GM23338 (cell line): Measurements from ENCODE around the gene ZNF143.

Source experiments
- CREB1 ChIP-seq: fragments of 250-450 bp; sonication (Bioruptor Pico); IDR thresholded peaks from 2 replicates; pipeline ENCODE4 v1.5.0; 2020; ENCODE audit warnings: low read depth, mild to moderate bottlenecking, moderate library complexity
- EZH2 ChIP-seq: fragments of 200-600 bp; sonication (generic); IDR thresholded peaks from one replicate; pipeline ENCODE4 v1.8.0; 2017; ENCODE audit warnings: antibody characterized with exemption, mild to moderate bottlenecking, low read depth; ENCODE audit not compliant: unreplicated experiment
- EZH2phosphoT487 ChIP-seq: fragments of 200-600 bp; sonication (generic); IDR thresholded peaks from one replicate; pipeline ENCODE4 v1.8.1; 2018; ENCODE audit warnings: antibody characterized with exemption; ENCODE audit not compliant: unreplicated experiment
- JUNB ChIP-seq: IDR thresholded peaks from one replicate; pipeline ENCODE4 v1.6.1; 2016; ENCODE audit warnings: antibody characterized with exemption; ENCODE audit not compliant: unreplicated experiment
- POLR2AphosphoS5 ChIP-seq: IDR thresholded peaks from 2 replicates; pipeline ENCODE4 v1.6.1; 2016; ENCODE audit warnings: antibody characterized with exemption, low read depth
- STAT1 ChIP-seq: IDR thresholded peaks from one replicate; pipeline ENCODE4 v1.6.1; 2016; ENCODE audit warnings: antibody characterized with exemption; ENCODE audit not compliant: unreplicated experiment
- TF ChIP-seq, protein P1 (sequence below), 2 experiments: fragments of 200-600 bp in 1 of 2; sonication (generic) in 1 of 2; conservative IDR thresholded peaks; 2 replicates each; pipeline versions ENCODE4 v1.5.1 to v1.6.1; 2016 to 2017; ENCODE audit warnings: antibody characterized with exemption in 2 of 2, low read depth in 2 of 2, mild to moderate bottlenecking in 2 of 2, moderate library complexity in 1 of 2
- TF ChIP-seq, protein P2 (sequence below): IDR thresholded peaks from one replicate; pipeline ENCODE4 v1.6.1; 2018; ENCODE audit warnings: antibody characterized with exemption; ENCODE audit not compliant: unreplicated experiment
- TF ChIP-seq, protein P3 (sequence below): IDR thresholded peaks from 2 replicates; pipeline ENCODE4 v1.6.1; 2016; ENCODE audit warnings: antibody characterized with exemption

DNA sequence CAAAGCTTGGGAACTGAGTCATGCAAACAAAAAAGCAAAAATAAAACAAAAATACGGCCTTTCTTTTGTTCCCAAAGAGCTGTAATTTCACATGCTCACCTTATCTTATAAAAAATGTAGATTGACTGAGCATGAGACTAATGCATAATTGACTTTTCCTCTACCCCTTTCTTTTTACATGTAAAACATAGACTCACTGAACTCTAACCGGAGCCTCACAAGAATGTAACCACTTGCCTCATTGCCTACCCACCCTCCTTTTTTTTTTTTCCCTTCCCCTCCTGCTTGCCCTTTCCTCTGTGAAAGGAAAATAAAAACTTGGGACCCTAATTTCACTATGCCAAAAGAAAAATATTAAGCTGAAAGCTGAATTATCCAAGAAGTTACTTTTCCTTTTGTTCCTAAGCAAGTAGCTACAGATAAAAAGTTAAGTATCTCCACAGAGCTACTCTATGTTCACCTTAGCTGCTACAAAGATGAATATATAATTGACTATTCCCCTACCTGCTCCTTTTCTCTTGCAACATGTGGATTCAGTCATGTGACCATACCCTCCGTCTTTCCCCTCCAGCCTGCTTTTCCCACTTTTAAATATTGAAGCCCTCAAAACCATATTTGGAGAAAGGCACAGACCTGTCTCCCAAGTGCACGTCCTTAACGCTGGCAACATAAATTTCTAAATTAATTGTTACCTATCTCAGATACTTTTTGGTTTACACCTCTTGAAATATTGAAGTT lies 73.1 kb downstream of the ZNF143 start:
- TF ChIP-seq, protein P1, sequence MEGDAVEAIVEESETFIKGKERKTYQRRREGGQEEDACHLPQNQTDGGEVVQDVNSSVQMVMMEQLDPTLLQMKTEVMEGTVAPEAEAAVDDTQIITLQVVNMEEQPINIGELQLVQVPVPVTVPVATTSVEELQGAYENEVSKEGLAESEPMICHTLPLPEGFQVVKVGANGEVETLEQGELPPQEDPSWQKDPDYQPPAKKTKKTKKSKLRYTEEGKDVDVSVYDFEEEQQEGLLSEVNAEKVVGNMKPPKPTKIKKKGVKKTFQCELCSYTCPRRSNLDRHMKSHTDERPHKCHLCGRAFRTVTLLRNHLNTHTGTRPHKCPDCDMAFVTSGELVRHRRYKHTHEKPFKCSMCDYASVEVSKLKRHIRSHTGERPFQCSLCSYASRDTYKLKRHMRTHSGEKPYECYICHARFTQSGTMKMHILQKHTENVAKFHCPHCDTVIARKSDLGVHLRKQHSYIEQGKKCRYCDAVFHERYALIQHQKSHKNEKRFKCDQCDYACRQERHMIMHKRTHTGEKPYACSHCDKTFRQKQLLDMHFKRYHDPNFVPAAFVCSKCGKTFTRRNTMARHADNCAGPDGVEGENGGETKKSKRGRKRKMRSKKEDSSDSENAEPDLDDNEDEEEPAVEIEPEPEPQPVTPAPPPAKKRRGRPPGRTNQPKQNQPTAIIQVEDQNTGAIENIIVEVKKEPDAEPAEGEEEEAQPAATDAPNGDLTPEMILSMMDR (conservative IDR thresholded peaks at IDR 0.05; ENCODE audit: low read depth in 2 of 2) = no peak
- TF ChIP-seq, protein P2, sequence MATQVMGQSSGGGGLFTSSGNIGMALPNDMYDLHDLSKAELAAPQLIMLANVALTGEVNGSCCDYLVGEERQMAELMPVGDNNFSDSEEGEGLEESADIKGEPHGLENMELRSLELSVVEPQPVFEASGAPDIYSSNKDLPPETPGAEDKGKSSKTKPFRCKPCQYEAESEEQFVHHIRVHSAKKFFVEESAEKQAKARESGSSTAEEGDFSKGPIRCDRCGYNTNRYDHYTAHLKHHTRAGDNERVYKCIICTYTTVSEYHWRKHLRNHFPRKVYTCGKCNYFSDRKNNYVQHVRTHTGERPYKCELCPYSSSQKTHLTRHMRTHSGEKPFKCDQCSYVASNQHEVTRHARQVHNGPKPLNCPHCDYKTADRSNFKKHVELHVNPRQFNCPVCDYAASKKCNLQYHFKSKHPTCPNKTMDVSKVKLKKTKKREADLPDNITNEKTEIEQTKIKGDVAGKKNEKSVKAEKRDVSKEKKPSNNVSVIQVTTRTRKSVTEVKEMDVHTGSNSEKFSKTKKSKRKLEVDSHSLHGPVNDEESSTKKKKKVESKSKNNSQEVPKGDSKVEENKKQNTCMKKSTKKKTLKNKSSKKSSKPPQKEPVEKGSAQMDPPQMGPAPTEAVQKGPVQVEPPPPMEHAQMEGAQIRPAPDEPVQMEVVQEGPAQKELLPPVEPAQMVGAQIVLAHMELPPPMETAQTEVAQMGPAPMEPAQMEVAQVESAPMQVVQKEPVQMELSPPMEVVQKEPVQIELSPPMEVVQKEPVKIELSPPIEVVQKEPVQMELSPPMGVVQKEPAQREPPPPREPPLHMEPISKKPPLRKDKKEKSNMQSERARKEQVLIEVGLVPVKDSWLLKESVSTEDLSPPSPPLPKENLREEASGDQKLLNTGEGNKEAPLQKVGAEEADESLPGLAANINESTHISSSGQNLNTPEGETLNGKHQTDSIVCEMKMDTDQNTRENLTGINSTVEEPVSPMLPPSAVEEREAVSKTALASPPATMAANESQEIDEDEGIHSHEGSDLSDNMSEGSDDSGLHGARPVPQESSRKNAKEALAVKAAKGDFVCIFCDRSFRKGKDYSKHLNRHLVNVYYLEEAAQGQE = no peak
- TF ChIP-seq EZH2 (no peak), JUNB (no peak), POLR2AphosphoS5 (no peak), CREB1 (no peak), EZH2phosphoT487 (no peak), STAT1 (no peak)
- TF ChIP-seq, protein P3, sequence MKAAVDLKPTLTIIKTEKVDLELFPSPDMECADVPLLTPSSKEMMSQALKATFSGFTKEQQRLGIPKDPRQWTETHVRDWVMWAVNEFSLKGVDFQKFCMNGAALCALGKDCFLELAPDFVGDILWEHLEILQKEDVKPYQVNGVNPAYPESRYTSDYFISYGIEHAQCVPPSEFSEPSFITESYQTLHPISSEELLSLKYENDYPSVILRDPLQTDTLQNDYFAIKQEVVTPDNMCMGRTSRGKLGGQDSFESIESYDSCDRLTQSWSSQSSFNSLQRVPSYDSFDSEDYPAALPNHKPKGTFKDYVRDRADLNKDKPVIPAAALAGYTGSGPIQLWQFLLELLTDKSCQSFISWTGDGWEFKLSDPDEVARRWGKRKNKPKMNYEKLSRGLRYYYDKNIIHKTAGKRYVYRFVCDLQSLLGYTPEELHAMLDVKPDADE = no peak
